HG03432 (cell line): ENCODE measurements around the gene HINFP.

Source experiments
- ATAC-seq: cut with Tn5 transposase; IDR thresholded peaks from one replicate; pipeline ENCODE4 v1.9.1; 2021; ENCODE audit warnings: mild to moderate bottlenecking, moderate library complexity; ENCODE audit not compliant: unreplicated experiment

The HINFP gene

GRCh38 chr11:119121008-119121810 is at the start of gene HINFP:
Gene HINFP (plus strand): TSS chr11:119121580. CDS start chr11:119126945, 5,365 bp downstream.
- peak; percentile 96 for ATAC-seq

DNA sequence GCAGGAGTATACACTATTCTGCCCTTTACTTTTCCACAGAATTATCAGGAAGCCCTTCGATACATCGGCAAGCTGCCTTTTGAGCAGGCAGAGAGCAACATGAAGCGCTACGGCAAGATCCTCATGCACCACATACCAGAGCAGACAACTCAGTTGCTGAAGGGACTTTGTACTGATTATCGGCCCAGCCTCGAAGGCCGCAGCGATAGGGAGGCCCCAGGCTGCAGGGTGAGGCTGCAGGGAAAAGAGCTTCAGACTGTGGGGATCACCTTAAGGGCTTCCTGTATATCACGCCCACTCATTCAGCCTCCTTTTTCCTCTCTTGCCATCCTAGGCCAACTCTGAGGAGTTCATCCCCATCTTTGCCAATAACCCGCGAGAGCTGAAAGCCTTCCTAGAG is 43.5 kb upstream of the HINFP start:
- no peak for ATAC-seq

GRCh38 chr11:119078675-119079420 is 42.5 kb upstream of the HINFP start:
- ATAC-seq = no peak

- ATAC-seq = no peak
Measured at GRCh38 chr11:119081682-119082260, 39.6 kb upstream of the HINFP start.

DNA sequence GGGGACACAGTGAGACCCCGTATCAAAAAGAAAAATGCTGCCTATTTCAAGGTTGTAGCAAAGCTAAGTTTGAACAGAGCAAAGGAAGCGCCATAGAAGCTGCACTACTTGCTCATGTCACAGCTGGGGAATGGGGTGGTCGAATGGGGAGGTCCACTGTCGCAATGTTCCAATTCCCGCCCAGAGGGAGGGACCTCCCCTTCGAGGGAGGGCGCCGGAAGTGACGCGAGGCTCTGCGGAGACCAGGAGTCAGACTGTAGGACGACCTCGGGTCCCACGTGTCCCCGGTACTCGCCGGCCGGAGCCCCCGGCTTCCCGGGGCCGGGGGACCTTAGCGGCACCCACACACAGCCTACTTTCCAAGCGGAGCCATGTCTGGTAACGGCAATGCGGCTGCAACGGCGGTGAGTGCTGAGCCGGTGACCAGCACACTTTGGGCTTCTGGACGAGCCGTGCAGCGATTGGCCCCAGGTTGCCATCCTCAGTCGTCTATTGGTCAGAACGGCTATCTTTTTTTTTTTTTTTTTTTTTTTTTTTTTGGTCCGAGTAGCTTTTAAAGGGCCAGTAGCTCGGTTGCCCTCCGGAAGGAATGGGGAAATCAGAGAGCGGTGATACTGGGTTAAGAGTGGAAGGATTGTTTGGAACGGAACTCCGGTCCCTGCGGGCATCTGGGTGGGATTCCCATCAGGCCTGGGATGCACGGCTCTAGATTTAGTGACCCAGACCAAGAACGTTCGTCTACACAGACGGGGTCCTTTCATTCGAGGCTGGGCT is 36.5 kb upstream of the HINFP start, which contains the start of gene HMBS:
TSS of gene HMBS (plus strand) at position 219 of the 774 bp plus-strand sequence. CDS start at position 372, 153 bp downstream.
- ATAC-seq = peak; percentile 90

GRCh38 chr11:119085437-119085847 is 35.9 kb upstream of the HINFP start:
- ATAC-seq = peak; percentile 18

DNA sequence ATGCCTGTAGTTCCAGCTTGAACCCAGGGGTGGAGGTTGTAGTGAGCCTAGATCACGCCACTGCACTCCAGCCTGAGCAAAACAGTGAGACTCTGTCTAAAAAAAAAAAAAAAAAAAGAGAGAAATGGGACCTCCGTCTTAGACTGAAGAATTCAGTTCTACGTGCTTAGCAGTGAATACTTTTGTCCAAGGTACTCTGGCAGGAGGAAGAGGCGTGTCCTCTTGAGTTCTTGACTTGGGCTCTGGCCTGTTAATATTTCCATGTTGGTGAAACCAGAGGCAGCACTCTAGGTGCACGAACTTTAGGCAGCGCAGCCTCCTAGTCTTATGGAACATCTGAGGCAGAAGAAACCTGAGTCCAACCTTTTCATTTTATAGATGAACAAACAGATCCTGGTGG is 34.3 kb upstream of the HINFP start:
- no peak for ATAC-seq

DNA sequence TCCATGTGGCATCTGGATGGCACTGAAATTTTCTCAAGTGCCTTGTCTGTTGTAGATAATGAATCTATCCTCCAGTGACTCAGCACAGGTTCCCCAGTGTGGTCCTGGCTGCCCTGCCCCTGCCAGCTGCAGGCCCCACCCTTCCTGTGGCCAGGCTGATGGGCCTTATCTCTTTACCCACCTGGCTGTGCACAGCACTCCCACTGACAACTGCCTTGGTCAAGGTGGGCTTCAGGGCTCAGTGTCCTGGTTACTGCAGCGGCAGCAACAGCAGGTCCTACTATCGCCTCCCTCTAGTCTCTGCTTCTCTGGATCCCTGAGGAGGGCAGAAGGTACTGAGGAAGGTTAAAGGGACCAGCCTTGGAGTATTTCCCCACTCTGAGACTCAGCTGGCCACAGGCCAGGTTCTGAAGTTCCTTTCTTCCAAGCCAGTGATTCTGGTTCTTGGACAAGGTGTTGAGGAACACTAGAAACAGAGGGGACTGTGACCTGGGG is 33.6 kb upstream of the HINFP start:
- ATAC-seq = no peak

DNA sequence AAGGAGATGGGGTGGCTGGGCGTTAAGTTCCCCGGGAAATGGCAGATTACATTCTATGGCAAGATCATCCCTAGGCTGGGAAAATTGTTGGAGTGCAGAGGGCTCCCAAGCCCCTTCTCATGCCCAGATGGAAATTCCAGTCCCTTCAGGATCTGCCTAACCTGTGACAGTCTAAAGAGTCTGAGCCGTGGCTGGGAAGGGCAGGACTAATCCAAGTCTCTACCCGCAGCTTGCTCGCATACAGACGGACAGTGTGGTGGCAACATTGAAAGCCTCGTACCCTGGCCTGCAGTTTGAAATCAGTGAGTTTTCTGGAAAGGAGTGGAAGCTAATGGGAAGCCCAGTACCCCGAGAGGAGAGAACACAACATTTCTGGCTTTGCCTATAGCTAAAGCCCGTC is 33.0 kb upstream of the HINFP start:
- no peak for ATAC-seq

GRCh38 chr11:119089319-119089718 is 32.1 kb upstream of the HINFP start:
- no peak for ATAC-seq

GRCh38 chr11:119091178-119091577 is 30.2 kb upstream of the HINFP start:
- ATAC-seq = no peak

DNA sequence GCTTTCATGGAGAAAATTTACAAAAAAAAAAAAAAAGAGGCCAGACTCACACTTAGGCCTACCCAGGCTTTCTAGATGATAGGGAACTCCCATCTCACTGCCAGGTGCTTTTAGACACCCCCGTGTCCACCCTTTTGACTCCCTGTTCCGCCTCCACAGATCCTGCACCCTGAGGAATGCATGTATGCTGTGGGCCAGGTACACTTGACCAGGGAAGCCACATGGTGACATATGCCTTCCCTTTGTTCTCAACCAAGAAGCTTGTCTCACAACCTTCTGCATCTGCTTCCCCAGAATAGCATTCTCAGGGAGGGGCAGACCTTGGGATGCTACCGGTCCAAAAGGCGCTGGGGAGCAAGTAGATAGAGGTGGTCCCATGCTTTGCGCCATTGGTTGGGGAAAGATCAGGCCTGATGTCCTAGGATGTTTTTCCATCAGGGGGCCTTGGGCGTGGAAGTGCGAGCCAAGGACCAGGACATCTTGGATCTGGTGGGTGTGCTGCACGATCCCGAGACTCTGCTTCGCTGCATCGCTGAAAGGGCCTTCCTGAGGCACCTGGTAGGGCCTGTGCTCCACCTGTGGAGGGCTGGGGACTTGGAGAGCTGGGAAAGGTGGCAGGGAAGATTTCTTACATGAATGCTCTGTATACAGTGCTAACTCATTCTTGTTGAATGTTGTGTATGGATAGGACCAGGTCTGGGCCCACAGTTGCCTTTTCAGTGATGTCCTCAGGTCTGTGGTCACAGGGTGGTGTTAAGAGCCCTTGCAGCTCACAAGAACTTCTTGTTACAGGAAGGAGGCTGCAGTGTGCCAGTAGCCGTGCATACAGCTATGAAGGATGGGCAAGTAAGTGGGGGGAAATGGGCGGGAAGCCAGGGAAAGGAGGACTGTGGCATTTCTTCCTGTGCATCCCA is 29.2 kb upstream of the HINFP start:
- no peak for ATAC-seq

GRCh38 chr11:119092880-119093842 is 28.2 kb upstream of the HINFP start:
- ATAC-seq = no peak

DNA sequence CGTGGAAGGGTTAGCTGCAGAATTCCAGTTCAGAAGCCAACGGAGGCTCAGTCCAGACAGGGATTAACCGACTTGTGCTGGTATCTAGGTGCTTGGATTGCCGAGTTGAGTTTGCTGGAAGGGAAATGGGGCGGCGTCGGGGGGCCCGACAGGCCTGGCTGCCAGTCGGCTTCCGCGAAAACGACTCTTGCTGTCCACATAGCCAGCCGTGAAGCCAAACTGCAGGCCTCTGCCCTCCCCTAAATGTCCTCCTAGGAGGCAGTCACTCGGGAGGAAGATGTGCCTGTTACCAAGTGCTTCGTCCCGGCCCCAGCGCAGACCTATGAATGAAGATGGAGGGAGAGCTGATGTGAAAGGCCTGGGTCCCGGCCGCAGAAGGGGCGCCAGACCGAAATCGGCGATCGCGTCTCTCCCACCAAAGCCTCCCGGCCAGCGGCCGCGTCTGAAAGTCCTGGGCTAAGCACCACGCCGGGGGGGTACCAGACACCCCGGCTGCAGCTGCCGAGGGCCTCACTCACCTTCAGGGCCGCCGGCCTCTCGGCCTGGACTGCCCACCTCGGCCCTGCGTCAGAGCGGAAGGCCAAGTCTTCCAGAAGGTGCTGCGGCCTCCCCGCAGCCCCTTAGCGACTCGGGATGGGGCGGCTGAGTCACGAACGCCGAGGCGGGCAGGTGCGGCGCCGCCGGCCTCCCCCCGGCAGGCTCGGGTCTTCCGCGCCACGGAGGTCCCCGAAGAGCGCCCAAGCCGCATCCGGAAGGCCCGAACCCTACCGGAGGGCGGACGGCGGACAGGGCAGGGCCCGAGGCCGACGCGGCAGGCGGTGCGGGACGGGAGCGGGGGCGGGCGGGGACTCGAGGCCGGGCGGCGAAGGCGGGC is 27.2 kb upstream of the HINFP start:
- ATAC-seq = peak; percentile 4

DNA sequence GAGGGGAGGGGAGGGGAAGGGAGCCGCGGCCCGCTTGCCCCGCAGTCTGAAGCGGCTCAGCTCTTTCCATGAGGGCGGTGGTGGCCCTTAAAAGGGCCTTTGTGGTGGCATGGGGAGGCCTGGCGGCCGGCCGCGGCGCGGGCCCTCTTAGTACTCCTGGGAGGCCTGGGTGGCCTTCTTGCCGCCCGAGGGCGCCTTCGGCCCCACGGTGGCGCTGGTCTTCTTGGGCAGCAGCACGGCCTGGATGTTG is 26.6 kb upstream of the HINFP start:
- ATAC-seq = peak; percentile 42

- ATAC-seq = peak; percentile 84
Measured at GRCh38 chr11:119095066-119095880, 26.1 kb upstream of the HINFP start.

GRCh38 chr11:119099711-119100110 is 21.7 kb upstream of the HINFP start:
- ATAC-seq = no peak
